CD4-positive, alpha-beta memory T cell (primary cell): ENCODE results near the gene TMC2. TPM values are rescaled to one million over a fixed set of nuclear protein-coding genes. Genes with fewer than 3 reads are reported as not detected.
"Not testable (repeated sequence)": the region's sequence is repeated elsewhere in the genome, so short reads cannot be mapped to it uniquely, and the experiment has no call there.

ENCODE experiments used
- CTCF ChIA-PET: fragments of 350-600 bp; sonication (Branson Sonifier 250); formaldehyde crosslinking; loops from one replicate; lab custom pipeline; 2021; ENCODE audit warnings: inconsistent platforms; ENCODE audit not compliant: partially characterized antibody; lab: Charles Lee
- POLR2A ChIA-PET: fragments of 350-600 bp; sonication (Branson Sonifier 250); formaldehyde crosslinking; loops from one replicate; lab custom pipeline; 2021; ENCODE audit not compliant: partially characterized antibody; lab: Charles Lee
- DNase-seq, 5 donors: peaks; one replicate each; pipeline versions ENCODE4 v3.0.0 to v3.0.0-alpha.2; 2020 to 2022; ENCODE audit warnings: mixed read lengths in 1 of 5
- H3K27ac ChIP-seq: one replicate; pipeline ENCODE4 v1.7.0; 2013; ENCODE audit warnings: low read depth, low read length
- H3K27me3 ChIP-seq: 2 replicates; pipeline ENCODE4 v1.7.0; 2013; ENCODE audit warnings: mild to moderate bottlenecking, low read length, moderate library complexity; ENCODE audit not compliant: insufficient read depth
- H3K36me3 ChIP-seq: 2 replicates; pipeline ENCODE4 v1.7.0; 2013; ENCODE audit warnings: mild to moderate bottlenecking, low read length, moderate library complexity; ENCODE audit not compliant: insufficient read depth
- H3K4me1 ChIP-seq: 2 replicates; pipeline ENCODE4 v1.7.0; 2013; ENCODE audit warnings: mild to moderate bottlenecking, low read length, moderate library complexity; ENCODE audit not compliant: insufficient read depth
- H3K4me3 ChIP-seq, 2 donors: one replicate each; pipeline ENCODE4 v1.7.0; 2013; ENCODE audit warnings: low read length in 2 of 2, mild to moderate bottlenecking in 1 of 2
- H3K9me3 ChIP-seq, 2 donors: one replicate each; pipeline ENCODE4 v1.7.0; 2013; ENCODE audit warnings: low read length in 2 of 2, control low read depth in 1 of 2; ENCODE audit not compliant: control insufficient read depth in 1 of 2
- H3K27ac Mint-ChIP-seq, 7 donors: one replicate each; pipeline ENCODE4 v1.8.0; 2020 to 2021; ENCODE audit warnings: mixed read lengths in 7 of 7, mild to moderate bottlenecking in 6 of 7, inconsistent platforms in 3 of 7, moderate library complexity in 3 of 7
- H3K27me3 Mint-ChIP-seq, 2 donors: one replicate each; pipeline ENCODE4 v1.8.0; 2020 to 2021; ENCODE audit warnings: mixed read lengths in 2 of 2
- H3K36me3 Mint-ChIP-seq, 2 donors: one replicate each; pipeline ENCODE4 v1.8.0; 2020 to 2021; ENCODE audit warnings: mixed read lengths in 2 of 2, inconsistent platforms in 1 of 2, mild to moderate bottlenecking in 1 of 2
- H3K4me1 Mint-ChIP-seq, 4 donors: one replicate each; pipeline ENCODE4 v1.8.0; 2020 to 2021; ENCODE audit warnings: mixed read lengths in 4 of 4, mild to moderate bottlenecking in 1 of 4
- H3K4me3 Mint-ChIP-seq, 8 donors: one replicate each; pipeline ENCODE4 v1.8.0; 2020 to 2021; ENCODE audit warnings: mixed read lengths in 8 of 8, mild to moderate bottlenecking in 7 of 8, moderate library complexity in 6 of 8, inconsistent platforms in 3 of 8
- H3K9me3 Mint-ChIP-seq, 8 donors: one replicate each; pipeline ENCODE4 v1.8.0; 2020 to 2021; ENCODE audit warnings: mixed read lengths in 8 of 8, mild to moderate bottlenecking in 5 of 8, inconsistent platforms in 3 of 8, moderate library complexity in 1 of 8
- intact Hi-C: fragments of 100-400 bp; cut with micrococcal nuclease; formaldehyde crosslinking; loops from one replicate; pipeline ENCODE4 v1.15.1; 2023
- polyA plus RNA-seq, 2 donors: library from polyadenylated mRNA; unstranded; fragments of 300-500 nt; fragmentation: Illumina TruSeq; gene quantifications; one replicate each; pipeline ENCODE4 v1.2.3, GENCODE V29; 2021
- total RNA-seq, 2 experiments: library from RNA; stranded (reverse); gene quantifications; one replicate each; pipeline ENCODE4 v1.2.3, GENCODE V29; 2021

TMC2 gene
- total and polyA plus RNA-seq, 4 experiments from 2014 or later = not detected

DNA sequence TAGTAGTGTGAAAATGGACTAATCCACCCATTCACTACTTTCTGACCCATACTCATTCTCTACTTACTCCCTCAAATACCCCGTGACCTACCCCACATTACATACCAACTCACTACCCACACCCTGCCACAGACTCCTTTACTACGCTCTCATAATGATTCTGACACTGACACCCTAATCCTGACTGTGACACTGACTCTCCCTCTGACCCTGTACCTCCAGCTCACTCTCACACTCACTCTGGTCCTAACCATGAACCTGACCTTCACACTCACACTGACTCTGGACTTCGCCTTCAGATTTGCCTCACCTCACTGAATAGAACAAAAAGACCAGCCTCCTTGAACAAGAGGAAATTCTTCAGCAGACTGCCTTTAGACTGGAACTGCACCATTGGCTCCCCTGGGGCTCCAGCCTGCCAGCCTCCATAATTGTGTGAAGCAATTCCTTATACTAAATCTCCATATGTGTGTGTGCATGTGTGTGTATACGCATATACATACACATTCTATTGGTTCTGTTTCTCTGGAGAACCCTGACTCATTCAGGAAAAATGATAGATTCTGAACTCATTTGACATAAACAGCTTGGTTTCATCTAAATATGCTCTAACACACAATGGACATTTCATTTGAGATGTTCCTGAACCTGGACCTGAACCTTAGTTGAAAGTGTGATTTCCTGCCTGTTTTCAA lies 17.1 kb upstream of the TMC2 start:
- POLR2A ChIA-PET = interaction anchor here (1.2 kb wide), 1 partner anchor 10 kb away, joined by 3 read pairs; the partner anchor contains the start of gene ZNF343
- H3K4me1 ChIP-seq = peaks cover 10% of the 10 kb centered on the region
- intact Hi-C loops = no loop called here

DNA sequence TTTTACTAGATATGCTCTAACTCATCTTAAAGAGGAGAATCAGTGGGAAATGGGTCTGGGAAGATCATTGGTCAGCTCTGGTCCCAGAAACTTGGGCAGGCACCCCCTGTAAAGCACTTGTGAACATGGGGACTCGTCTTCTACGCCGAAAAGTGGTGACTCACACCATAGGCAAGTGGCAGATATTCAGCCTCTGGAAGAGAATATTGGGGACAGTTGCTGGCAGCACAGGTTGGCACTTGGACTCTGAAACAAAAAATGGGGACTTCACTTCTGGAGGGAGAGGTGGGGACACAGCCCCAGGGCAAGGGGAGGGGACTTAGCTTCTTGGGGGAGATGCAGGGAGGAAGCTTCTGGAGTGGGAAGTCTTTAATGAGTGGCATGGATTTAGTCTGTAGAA lies 15.8 kb upstream of the TMC2 start:
- Mint-ChIP-seq H3K4me3 (no peak overlapping the region), H3K4me1 (peaks cover 8 to 22% (median 15%) of the 10 kb centered on the region in 4 donors), H3K27me3 (peaks cover 0 to 2% of the 10 kb centered on the region in 2 donors), H3K36me3 (no peaks in the 10 kb centered on the region), H3K27ac (no peak overlapping the region), H3K9me3 (no peaks in the 10 kb centered on the region)
- H3K27ac ChIP-seq = no peak overlapping the region
- intact Hi-C loops = loop anchor here (10.0 kb wide), 1 partner anchor 224 kb away; no protein-coding TSS in a partner anchor
- H3K4me3 ChIP-seq = no peak overlapping the region
- ChIA-PET POLR2A (interaction anchor here (1.2 kb wide), 1 partner anchor 12 kb away, joined by 3 read pairs; the partner anchor contains the start of gene ZNF343), CTCF (interaction anchor here (0.7 to 6.7 kb wide), 8 partner anchors 9 to 154 kb away, joined by 3 to 117 read pairs (median 7); partner anchors contain the start of gene ZNF343)
- no peaks in the 10 kb centered on the region for H3K9me3 ChIP-seq
- no peak for DNase-seq
- no peaks in the 10 kb centered on the region for H3K36me3 ChIP-seq
- peaks cover 10% of the 10 kb centered on the region for H3K4me1 ChIP-seq
- H3K27me3 ChIP-seq = no peaks in the 10 kb centered on the region

More for the DNA sequence above, 17.1 kb upstream of the TMC2 start:
- H3K36me3 ChIP-seq = no peaks in the 10 kb centered on the region
- DNase-seq = no peak
- Mint-ChIP-seq H3K4me3 (no peak overlapping the region), H3K27me3 (peaks cover 0 to 2% of the 10 kb centered on the region in 2 donors), H3K36me3 (no peaks in the 10 kb centered on the region), H3K4me1 (peaks cover 4 to 9% (median 8%) of the 10 kb centered on the region in 4 donors), H3K27ac (no peak overlapping the region), H3K9me3 (no peaks in the 10 kb centered on the region)
- H3K9me3 ChIP-seq = no peaks in the 10 kb centered on the region
- H3K27ac ChIP-seq = no peak overlapping the region
- H3K27me3 ChIP-seq = no peaks in the 10 kb centered on the region
- CTCF ChIA-PET = interaction anchor here (1.5 to 6.7 kb wide), 3 partner anchors 8 to 132 kb away, joined by 4 to 117 read pairs (median 5); partner anchors contain the start of gene ZNF343
- H3K4me3 ChIP-seq = no peak overlapping the region

DNA sequence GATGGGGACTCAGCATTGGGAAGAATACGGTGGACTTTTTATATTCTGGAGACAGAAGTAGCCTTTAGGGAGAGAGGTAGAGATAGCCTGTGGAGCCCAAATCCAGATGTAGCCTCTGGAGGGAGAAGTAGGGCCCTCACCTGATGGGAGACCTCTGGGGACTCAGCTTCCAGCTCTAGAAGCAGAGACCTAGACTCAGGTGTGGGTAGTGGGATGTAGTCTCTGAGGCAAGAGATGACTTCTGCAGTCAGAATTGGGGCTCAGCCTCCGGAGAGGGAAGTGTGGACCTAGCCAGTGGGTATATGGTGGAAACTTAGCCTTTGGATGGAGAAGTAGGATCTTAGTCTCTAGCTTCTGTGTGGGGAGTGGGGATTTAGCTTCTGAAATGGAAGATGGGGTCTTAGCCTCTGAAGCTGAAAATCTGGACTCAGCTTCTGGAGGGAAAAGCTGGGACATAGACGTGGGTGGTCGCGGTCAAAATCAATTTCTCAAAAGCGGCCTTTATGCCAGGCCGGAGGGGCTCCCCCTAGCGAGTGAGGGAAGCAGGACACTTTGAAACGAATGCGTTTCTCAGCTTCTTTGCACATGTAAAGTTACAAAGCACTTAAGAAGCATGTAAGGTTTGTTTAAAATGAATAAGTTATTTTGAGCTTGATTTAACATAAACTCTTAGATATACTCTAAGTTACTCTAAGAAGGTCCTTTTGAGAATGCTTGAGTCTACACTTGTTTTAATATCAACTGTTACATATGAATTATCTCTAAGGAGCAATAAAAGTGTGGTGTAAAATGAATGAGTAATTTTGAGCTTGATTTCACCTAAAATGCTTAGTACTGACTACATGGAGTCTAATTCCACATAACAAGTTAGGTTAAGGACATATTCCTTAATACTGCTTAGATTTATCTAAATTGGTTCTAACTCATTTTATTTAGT lies 14.7 kb upstream of the TMC2 start:
- CTCF ChIA-PET = interaction anchor here (0.8 to 6.7 kb wide), 37 partner anchors 8 to 300 kb away, joined by 3 to 117 read pairs (median 5); partner anchors contain the start of genes NOP56, SNRPB, TMC2 and ZNF343
- H3K4me3 Mint-ChIP-seq = peak overlapping the region in 2 of 8 donors; percentile 46 to 53

GRCh38 chr20:2522826-2523429 lies 13.4 kb upstream of the TMC2 start:
- intact Hi-C loops = loop anchor here (10.0 kb wide), 1 partner anchor 222 kb away; no protein-coding TSS in a partner anchor

More for the DNA sequence above, 14.7 kb upstream of the TMC2 start:
- peak in 4 of 5 donors; percentile 20 to 44 (median 37) for DNase-seq
- H3K36me3 Mint-ChIP-seq = no peaks in the 10 kb centered on the region
- Histone ChIP-seq H3K4me1 (peaks cover 10% of the 10 kb centered on the region), H3K27me3 (no peaks in the 10 kb centered on the region), H3K4me3 (no peak overlapping the region), H3K36me3 (no peaks in the 10 kb centered on the region), H3K27ac (no peak overlapping the region), H3K9me3 (no peaks in the 10 kb centered on the region)
- H3K9me3 Mint-ChIP-seq = no peaks in the 10 kb centered on the region
- POLR2A ChIA-PET = interaction anchor here (0.6 to 2.2 kb wide), 5 partner anchors 9 to 142 kb away, joined by 3 to 10 read pairs (median 8); partner anchors contain the start of genes IDH3B, NOP56, SNRPB and ZNF343
- H3K27ac Mint-ChIP-seq = peak overlapping the region in 2 of 7 donors; percentile 29 to 78
- peaks cover 10 to 23% (median 15%) of the 10 kb centered on the region in 4 donors for H3K4me1 Mint-ChIP-seq
- intact Hi-C loops = loop anchor here (10.0 kb wide), 1 partner anchor 223 kb away; no protein-coding TSS in a partner anchor
- peaks cover 0 to 2% of the 10 kb centered on the region in 2 donors for H3K27me3 Mint-ChIP-seq

GRCh38 chr20:2523919-2524708 lies 12.3 kb upstream of the TMC2 start:
- ChIA-PET CTCF (interaction anchor here (0.6 to 6.7 kb wide), 28 partner anchors 8 to 339 kb away, joined by 3 to 117 read pairs (median 4); partner anchors contain the start of genes IDH3B, NOP56, SNRPB and ZNF343), POLR2A (interaction anchor here (0.7 to 2.7 kb wide), 6 partner anchors 15 to 421 kb away, joined by 3 to 15 read pairs (median 4); partner anchors contain the start of genes NOP56 and ZNF343)
- H3K27ac ChIP-seq = peak overlapping the region; percentile 63
- peak overlapping the region; percentile 59 to 83 for H3K4me3 ChIP-seq
- peaks cover 0 to 2% of the 10 kb centered on the region in 2 donors for H3K27me3 Mint-ChIP-seq
- peak overlapping the region; percentile 29 to 89 (median 77) for H3K27ac Mint-ChIP-seq
- peaks cover 10% of the 10 kb centered on the region for H3K4me1 ChIP-seq
- intact Hi-C loops = loop anchor here (1.0 to 10.0 kb wide), 6 partner anchors 15 to 221 kb away; partner anchors contain the start of genes NOP56 and SNRPB
- no peaks in the 10 kb centered on the region for H3K27me3 ChIP-seq
- DNase-seq = peak; percentile 86 to 90 (median 87)
- no peaks in the 10 kb centered on the region for H3K36me3 Mint-ChIP-seq
- no peaks in the 10 kb centered on the region for H3K36me3 ChIP-seq
- H3K9me3 Mint-ChIP-seq = no peaks in the 10 kb centered on the region
- peak overlapping the region; percentile 90 to 94 (median 92) for H3K4me3 Mint-ChIP-seq
- H3K9me3 ChIP-seq = no peaks in the 10 kb centered on the region
- H3K4me1 Mint-ChIP-seq = peaks cover 10 to 23% (median 15%) of the 10 kb centered on the region in 4 donors

More at GRCh38 chr20:2522826-2523429, 13.4 kb upstream of the TMC2 start:
- DNase-seq, H3K9me3 ChIP-seq, H3K27me3 ChIP-seq, H3K27ac ChIP-seq, H3K9me3 Mint-ChIP-seq, H3K36me3 Mint-ChIP-seq, H3K27me3 Mint-ChIP-seq, H3K4me3 ChIP-seq, H3K36me3 ChIP-seq: not testable (repeated sequence)
- H3K4me1 ChIP-seq = peaks cover 10% of the 10 kb centered on the region
- Mint-ChIP-seq H3K27ac (peak overlapping the region in 1 of 7 donors; percentile 41), H3K4me3 (peak overlapping the region in 3 of 8 donors; percentile 12 to 35 (median 19)), H3K4me1 (peaks cover 10 to 23% (median 15%) of the 10 kb centered on the region in 4 donors)
- CTCF ChIA-PET = interaction anchor here (0.8 to 6.7 kb wide), 24 partner anchors 10 to 219 kb away, joined by 3 to 117 read pairs (median 8); partner anchors contain the start of genes NOP56, SNRPB, TMC2 and ZNF343
- POLR2A ChIA-PET = interaction anchor here (1.6 to 2.2 kb wide), 3 partner anchors 14 to 129 kb away, joined by 8 to 10 read pairs (median 8); partner anchors contain the start of genes NOP56, SNRPB and ZNF343
